KBM-7 (cell line): ENCODE data around the gene BBS9.

Source experiments
- DNase-seq: peaks from one replicate; pipeline ENCODE4 v3.0.0-alpha.2; 2015
- in situ Hi-C: fragments of 300-500 bp; cut with MboI; formaldehyde crosslinking; loops from 2 replicates; pipeline ENCODE4 v1.14.3; 2020; ENCODE audit warnings: low sequenced_read_pairs, low pct_unique_long_range_greater_than_20kb, mixed read lengths

Gene BBS9

DNA sequence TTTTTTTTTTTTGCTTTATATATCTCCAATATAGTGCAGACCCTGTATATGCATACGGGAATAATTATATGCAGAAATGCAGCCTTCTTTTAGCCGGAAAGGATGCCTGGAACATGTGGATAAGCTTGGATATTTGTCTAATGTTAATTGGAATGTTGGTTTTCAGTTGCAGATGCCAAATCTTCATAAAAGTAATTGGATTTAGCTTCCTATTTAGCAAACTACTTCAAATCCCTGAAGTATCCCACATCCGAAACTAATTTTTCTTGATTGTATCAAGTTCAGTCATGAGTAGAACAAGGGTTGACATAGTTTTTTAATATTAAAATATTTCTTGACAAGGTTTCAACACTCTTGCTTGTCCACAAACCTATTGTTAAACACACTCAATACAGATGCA, 281.7 kb downstream of the BBS9 start:
- in situ Hi-C loops, result no loop called here

DNA sequence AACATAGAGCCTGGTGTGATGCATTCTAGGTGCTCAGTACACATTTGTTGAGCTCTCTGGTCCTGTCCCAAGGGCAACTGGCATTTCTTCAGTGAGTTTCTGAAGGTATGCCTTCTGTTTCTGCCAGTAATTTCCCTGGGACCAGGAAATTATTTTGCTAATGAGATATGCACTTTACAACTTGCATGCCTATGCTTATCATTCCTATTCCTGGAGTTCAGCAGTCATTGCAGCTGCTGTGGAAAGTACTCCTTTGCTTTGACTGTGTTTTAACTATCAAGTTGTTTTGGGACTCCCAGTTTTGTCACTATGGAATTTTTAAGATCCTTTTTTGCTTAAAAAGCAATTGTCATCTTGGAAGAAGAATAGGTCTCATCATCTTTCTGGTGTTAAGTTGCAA, 283.0 kb downstream of the BBS9 start:
- DNase-seq, result no peak
- in situ Hi-C loops, result no loop called here

More for the DNA sequence above, 281.7 kb downstream of the BBS9 start:
- DNase-seq, result no peak

DNA sequence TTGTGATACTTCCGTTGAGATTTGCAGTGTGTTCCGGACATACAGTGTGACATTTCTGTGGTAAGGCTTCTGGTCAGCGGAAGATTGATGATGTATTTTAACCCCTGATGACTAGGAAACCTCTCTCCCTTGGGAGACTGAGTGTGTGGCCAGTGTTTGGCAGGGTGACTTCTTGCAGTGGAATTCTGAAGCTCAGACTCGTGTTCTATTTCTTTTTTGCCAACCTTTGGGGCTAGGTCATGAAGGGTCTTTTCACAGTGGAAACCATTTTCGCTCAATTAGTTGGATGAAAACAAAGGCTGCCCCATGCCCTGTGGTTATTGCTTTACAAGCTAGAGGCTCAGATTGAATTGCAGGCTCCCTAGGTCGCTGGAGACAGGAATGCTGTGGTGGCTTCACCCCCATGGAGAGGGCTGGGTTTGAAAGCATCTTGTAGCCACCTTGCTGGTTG, 288.9 kb downstream of the BBS9 start:
- in situ Hi-C loops, result no loop called here
- DNase-seq, result no peak

DNA sequence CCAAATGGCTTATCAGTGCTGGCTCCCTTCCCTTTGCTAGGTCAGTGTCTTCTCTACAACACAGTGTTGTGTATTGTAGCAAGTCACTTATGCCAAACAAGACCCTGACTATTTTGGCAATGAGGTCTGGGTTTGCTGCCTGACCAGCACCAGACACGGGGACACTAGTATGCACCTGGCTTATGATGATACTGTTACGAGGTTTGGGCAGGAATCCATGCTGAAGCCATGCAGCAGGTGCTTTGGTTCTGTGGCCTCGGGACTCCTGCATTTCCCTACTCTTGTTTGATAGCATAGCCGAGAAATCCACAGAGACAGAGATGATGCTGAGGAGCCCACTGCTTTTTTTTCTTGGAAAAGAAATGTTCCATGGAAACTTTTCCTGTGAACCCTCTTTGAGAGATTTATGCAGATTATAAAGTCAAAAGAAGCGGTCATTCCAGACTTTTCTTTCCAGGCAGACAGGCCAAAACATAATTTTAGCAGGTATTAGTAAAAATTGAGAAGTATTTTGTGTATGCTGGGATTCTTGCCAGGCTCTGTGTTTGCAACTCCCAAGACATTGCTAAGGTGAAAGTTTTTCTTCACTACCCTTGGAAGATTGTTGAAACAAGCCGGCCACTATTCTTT, 291.1 kb downstream of the BBS9 start:
- DNase-seq, result no peak
- in situ Hi-C loops, result no loop called here

DNA sequence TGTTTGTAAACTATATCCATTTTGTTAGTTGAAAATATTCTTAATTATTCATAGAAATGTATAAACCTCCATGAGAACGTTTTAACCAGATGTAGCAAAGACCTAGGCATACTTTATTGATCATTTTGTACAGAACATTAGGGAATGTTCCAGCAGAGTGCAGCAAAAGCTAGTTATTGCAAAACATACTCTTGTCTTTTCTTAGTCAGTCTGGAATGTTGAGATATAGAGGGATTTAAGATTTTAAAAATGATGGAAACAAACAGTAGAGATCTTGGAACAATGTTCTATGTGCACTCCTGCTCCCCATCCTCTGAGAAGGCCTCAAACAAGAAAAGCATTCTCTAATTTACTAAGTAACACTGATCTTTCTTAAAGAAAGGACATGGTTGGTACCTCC, 292.1 kb downstream of the BBS9 start:
- DNase-seq, result no peak
- in situ Hi-C loops, result no loop called here

DNA sequence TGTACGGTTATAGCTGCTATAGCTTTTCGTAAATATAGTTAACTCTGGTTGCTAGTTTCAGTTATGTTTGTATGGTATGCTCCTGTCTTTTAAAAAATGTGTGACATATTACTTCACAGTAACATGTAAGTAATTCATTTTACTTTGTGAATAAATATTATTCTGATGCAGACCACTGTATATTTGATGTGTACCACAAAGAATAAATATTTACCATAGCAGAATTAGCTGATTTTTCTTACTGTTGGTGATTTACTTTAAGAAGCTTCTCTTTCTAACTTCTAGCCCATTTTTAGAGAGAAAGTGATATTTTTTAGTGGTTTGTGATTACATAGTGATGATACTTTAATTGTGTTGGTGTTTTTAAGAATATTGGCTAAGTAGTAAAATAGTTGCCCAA, 292.8 kb downstream of the BBS9 start:
- in situ Hi-C loops, result no loop called here
- DNase-seq, result no peak

DNA sequence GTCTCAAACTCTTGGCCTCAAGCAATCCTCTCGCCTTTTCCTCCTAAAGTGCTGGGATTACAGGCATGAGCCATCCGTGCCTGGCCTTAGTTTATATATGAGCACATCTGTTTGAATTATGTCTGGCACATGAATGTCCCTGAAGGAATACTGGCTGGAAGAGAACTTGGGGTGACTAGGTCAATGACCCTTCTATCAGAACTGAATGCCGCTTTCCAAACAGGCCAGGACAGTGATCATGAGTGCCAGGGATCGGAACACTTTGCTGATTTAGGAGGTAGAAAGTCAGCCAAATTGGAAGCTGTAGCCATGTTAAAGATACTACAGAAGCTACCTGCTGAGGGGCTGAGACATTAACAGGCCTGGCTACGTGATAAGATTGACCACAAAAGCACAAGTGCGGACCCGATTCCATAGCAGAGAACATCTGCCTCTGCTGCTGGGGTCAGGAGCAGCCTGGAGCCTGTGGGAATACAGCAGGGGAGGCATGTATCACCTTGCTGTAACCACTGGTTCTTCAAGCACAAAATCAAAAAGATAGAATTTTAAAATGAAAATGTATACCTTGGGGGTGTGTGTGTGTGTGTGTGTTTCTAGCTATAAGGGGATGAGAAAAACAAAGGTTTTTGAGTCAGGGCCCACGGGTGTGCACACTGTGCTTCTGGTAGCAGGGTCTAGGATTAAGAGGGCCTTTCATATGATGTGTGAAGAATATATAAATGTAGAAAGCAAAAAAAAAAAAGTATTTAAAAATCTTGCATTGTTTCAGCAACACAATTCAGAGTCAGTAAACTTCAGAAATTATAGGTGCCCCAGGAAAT, 293.7 kb downstream of the BBS9 start:
- in situ Hi-C loops, result no loop called here
- no peak for DNase-seq

DNA sequence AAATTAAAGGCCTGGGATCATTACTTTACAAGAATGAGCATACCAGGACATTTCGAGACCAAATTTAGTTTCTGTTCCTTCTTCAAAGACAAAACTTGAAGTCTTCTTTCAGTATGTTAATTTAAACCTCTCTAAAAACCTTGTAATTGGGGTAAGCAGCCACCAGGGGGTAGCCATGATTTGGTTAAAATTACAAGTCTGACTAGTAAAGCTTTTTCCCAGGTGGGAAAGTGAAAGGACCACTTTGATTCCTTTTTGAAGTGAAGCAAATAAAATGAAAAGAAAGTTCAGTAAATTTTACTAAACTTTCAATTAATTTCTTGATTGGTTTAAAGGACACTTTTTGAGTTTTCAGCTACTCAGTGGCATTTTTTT, 294.3 kb downstream of the BBS9 start:
- in situ Hi-C loops, result no loop called here
- DNase-seq, result peak; percentile 5

DNA sequence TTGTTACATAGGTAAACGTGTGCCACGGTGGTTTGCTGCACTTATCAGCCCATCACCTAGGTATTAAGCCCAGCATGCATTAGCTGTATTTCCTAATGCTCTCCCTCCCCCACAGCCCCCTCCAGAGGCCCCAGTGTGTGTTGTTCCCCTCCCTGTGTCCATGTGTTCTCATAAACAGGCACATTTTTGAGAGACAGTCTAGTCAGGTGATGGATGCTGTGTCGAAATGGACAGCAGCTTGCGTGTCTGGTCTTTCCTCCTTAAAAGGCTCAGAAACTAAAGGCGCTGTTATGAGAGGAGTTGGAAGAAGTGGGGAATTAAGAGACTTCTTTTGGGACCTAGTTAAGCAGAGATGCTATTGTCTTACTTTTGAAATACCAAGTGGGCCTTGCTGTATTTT, 296.0 kb downstream of the BBS9 start:
- DNase-seq, result no peak
- in situ Hi-C loops, result no loop called here

DNA sequence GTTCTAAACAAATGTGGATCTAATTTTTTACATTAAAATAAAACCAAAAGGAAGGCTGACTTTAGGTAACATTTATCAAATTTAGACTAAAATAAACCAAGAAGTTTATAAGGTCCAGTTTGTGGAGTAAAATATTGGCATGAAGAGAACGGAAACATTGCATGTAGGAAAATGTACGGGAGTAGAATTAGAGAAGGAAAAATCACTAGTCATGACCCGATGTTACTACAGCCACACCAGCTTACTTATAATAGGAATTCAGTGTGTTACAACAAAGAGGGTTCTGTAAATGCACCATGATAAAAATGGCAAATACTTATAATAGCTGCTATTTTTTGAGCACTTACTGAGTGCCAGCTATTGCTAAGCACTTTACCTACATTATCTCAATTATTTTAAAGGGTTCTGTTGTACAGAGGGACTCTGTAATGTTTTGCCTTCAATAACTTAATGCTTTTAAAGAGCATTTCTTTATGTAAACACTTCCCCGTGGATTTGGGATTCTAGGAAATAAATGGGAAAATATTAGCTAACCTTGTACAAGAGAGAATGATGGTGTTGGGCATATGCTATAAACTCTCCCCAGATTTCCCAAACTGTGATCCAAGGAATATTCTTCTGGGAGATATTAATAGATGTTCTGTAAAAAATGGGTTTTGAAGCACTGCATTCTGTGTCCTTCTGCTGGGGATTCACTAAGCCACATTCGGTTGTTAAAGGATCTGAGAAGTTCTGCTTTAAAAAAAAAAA, 296.7 kb downstream of the BBS9 start:
- DNase-seq, result no peak
- in situ Hi-C loops, result no loop called here

DNA sequence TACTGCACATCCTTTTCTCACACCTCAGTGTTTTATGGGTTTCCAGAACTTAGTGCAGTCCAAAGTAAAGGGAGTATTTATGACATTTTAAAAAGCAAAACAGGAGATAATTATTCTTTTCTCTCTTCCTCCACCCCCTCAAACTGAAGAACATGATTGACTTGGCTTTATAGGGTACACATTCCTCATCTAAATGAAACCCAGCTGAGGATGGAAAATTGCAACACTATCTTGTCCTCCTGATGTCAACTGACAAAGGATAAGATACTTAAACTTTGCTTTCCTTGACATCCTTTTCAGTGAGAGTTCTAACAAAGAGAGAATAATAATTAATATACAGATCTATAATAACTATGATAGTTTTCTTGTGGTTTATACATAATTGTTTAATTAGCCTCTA, 299.1 kb downstream of the BBS9 start:
- in situ Hi-C loops, result no loop called here
- DNase-seq, result no peak

DNA sequence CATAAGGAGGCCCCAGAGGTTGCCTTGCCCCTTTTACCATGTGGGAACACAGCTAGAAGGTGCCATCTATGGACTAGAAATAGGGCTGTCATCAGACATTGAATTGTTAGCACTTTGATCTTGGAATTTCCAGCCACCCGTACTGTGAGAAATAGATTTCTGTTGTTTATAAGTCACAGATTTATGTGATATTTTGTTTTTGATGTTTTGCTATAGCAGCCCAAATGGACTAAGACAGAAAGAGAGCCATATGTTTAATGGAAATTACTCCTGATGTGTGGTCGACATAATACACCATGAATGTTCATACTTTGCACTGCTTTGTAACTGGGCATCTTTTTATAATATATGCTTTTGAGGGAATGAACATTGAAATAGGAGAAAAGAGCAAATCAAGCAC, 302.2 kb downstream of the BBS9 start:
- no peak for DNase-seq

DNA sequence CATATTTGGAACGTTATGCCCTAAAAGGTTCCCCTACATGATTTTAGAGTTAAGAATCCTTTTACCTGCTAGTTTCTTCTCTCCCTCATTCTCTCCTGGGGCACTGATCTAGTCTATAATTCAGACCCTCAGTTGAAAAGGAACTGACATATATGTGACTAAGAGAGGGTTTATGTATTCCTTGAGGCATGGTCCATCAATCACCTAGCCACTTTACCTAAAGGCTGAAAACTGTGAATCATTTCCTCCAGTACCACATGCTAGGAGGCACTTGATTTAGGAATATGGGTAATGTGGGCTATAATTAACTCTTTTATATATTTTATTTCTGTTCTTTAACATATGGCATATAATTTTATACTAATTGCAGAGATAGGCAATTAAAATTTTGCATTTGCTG, 303.5 kb downstream of the BBS9 start:
- no peak for DNase-seq
- in situ Hi-C loops, result no loop called here

More for the DNA sequence above, 302.2 kb downstream of the BBS9 start:
- in situ Hi-C loops, result no loop called here

DNA sequence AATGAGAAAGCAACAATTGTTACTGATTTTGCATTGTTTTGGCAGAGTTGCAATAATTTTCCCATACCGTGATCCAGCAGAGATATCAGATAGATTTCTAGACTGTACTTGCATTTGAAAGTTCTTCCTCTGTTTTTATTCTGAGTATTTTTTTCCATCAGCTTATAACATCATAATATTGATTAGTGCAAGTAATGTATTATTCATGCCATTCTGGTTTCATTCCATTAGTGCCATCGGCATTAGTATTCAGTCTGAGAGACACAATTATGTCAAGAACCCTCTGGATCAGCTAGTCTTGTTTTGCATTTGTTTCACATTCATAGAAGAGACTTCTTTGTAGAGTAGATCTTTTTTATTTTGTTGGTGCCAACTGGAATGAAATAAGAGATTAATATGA, 304.0 kb downstream of the BBS9 start:
- DNase-seq, result no peak

DNA sequence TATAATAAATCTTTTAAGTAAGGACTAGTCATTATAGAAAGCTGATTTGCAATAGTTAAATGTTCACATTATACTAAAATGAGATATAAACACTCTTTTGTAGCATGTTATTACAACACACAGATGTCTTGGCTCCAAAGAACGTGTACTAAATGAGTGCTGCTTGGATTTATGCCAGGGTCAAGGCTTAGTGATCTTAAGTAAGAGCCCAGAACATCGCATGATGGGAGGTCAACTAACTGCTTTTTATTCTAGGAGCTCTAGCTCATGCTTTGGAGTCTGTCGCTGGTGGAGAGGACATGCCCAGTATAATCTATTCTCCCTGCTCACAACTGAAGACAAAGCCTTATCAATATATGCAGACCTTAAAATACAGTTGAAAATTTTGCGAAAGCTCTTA, 315.1 kb downstream of the BBS9 start:
- no peak for DNase-seq
- in situ Hi-C loops, result no loop called here

More for the DNA sequence above, 304.0 kb downstream of the BBS9 start:
- in situ Hi-C loops, result no loop called here

DNA sequence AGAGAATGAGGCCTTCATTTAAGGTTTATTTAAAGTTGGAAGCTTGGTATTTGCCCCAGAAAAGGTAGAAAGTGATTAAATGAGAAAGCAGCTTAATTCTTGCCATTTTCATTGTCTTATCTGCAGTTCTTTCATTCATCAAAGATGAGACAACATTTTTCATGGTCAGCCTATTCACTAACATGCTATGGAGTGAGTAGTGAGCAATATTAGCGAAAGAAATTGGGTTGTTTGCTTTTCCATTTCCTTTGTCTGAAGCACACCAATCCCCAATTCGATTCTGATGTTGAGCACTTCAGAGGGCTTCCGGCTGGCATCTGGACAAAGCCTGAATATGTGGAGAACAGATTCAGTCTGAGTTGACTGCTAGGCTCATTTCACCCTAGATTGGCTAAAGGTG, 317.2 kb downstream of the BBS9 start:
- in situ Hi-C loops, result no loop called here
- DNase-seq, result no peak

DNA sequence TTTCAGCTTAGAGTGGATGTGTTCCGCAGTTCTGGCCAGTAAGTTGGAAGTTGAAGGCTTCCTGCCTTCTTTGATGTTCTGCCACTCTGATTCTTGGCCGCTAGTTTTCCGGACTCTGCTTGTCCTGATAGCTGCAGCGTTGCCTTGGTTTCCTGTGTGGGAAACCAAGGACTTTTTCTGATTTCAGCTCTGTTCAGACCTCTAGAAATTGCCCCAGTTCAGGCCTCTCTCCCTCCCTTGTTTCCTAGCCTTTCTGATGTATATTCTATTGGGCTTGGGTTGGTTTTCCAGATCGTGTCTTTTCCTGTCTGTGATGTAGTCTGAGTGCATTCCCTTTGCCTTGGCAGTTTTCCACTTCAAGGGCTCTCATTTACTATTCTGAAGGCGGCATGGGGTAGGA, 318.7 kb downstream of the BBS9 start:
- DNase-seq, result no peak
- in situ Hi-C loops, result no loop called here

DNA sequence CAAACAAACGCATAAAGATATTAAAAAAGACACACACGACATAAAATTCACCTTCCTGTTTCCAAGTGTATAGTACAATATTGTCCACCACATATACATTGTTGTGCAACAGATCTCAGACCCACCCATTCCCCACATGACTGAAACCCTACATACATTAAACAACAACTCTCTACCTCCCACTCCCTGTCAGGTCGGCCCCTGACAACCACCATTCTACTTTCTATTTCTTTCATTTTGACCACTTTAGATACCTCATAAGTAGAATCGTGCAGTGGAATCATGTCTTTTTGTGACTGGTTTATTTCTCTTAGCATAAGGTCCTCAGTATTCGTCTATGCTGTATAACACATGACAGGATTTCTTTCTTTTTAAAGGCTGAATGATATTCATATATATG, 320.5 kb downstream of the BBS9 start:
- in situ Hi-C loops, result no loop called here
- DNase-seq, result no peak

DNA sequence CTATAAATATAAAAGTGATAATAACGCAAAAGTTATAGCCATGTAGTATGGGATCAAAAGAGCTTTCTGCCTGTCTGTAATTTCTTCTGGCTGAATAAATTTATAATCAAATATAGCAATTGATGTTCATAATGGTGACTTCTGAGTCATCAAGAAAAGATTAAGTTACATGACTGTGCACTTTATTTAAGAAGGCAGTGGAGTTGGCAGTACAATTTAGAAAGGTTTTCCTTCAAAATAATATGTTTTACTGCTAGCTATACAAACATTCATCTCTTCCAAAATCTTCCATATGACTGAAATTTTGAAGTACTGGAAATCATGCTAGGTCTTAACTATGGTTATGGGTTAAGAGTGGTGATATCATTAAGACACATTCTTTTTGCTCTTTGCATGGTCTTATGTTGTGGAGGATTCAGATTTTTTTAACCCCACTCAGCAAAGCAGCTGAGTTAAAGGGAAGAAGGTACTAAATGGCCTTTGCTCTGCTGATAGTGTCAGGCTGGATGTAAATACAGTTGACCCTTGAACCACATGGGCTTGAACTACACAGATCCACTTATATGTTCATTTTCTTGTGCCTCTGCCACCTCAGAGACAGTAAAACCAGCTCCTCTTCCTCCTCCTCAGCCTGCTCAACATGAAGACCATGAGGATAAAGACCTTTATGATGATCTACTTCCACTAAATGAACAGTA, 323.6 kb downstream of the BBS9 start:
- no peak for DNase-seq
- in situ Hi-C loops, result no loop called here

DNA sequence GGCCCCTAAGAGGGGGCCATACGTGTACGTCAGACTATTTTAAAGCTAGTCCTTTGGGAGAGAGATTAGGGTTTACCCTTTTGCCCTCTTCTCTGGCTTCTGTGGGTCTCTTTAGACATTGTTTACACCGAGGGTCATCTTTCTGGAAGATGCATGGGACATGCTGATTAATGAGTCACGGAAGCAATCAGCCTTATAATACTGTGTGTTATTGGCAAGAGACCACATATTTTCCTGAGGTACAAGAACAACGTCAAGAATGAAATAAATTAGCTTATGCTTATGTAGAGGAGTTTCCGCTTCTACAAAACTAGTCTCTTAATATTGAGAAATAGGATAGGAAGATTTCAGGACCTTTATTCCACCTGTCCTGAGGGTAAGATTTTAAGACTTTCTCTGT, 327.7 kb downstream of the BBS9 start:
- in situ Hi-C loops, result no loop called here
- DNase-seq, result no peak
